ENCODE data around the gene CNOT4.

The CNOT4 gene

GRCh38 chr7:135509839-135510591, at the start of gene CNOT4:
CNOT4 (minus strand) TSS chr7:135510102; CDS start chr7:135438331, 71,771 bp downstream.
- peak; percentile 98 for DNase-seq

GRCh38 chr7:135558881-135559280, 49.0 kb upstream of the CNOT4 start:
- DNase-seq: no peak

GRCh38 chr7:135558337-135558767, 48.5 kb upstream of the CNOT4 start:
- DNase-seq: peak; percentile 71

GRCh38 chr7:135557455-135558336, 47.8 kb upstream of the CNOT4 start, which contains the start of gene NUP205:
NUP205 (plus strand) TSS chr7:135557917; CDS start chr7:135557945, 28 bp downstream.
- peak; percentile 81 for DNase-seq

- no peak for DNase-seq
Observed at GRCh38 chr7:135553346-135553745, 43.4 kb upstream of the CNOT4 start.

GRCh38 chr7:135552148-135552547, 42.2 kb upstream of the CNOT4 start:
- no peak for DNase-seq

- no peak for DNase-seq
Observed at GRCh38 chr7:135550196-135550595, 40.3 kb upstream of the CNOT4 start.

GRCh38 chr7:135541029-135541428, 31.1 kb upstream of the CNOT4 start:
- DNase-seq: no peak

- no peak for DNase-seq
Observed at GRCh38 chr7:135539629-135540028, 29.7 kb upstream of the CNOT4 start.

- DNase-seq: no peak
Observed at GRCh38 chr7:135538376-135538775, 28.5 kb upstream of the CNOT4 start.

GRCh38 chr7:135537905-135538304, 28.0 kb upstream of the CNOT4 start:
- no peak for DNase-seq

GRCh38 chr7:135537453-135537852, 27.6 kb upstream of the CNOT4 start:
- no peak for DNase-seq

- DNase-seq: no peak
Observed at GRCh38 chr7:135536150-135536549, 26.2 kb upstream of the CNOT4 start.

- no peak for DNase-seq
Observed at GRCh38 chr7:135527025-135527424, 17.1 kb upstream of the CNOT4 start.

GRCh38 chr7:135525426-135525825, 15.5 kb upstream of the CNOT4 start:
- no peak for DNase-seq

GRCh38 chr7:135523146-135523545, 13.2 kb upstream of the CNOT4 start:
- DNase-seq: no peak

- DNase-seq: no peak
Observed at GRCh38 chr7:135522509-135522908, 12.6 kb upstream of the CNOT4 start.

- DNase-seq: no peak
Observed at GRCh38 chr7:135519871-135520270, 10.0 kb upstream of the CNOT4 start.

- DNase-seq: no peak
Observed at GRCh38 chr7:135519233-135519688, 9.4 kb upstream of the CNOT4 start.

GRCh38 chr7:135518748-135519147, 8.8 kb upstream of the CNOT4 start:
- no peak for DNase-seq

- no peak for DNase-seq
Observed at GRCh38 chr7:135517060-135517459, 7.2 kb upstream of the CNOT4 start.

GRCh38 chr7:135514856-135515255, 5.0 kb upstream of the CNOT4 start:
- no peak for DNase-seq

- peak; percentile 68 for DNase-seq
Observed at GRCh38 chr7:135512135-135512887, 2.4 kb upstream of the CNOT4 start.
